ENCODE results near the gene GSTA3.
"Not testable (repeated sequence)": the region's sequence is repeated elsewhere in the genome, so short reads cannot be mapped to it uniquely, and the experiment has no call there.

Gene GSTA3

GRCh38 chr6:52861151-52861550 lies 48.3 kb downstream of the GSTA3 start:
- not testable (repeated sequence) for DNase-seq (ENCODE audit: low read depth in 2 of 2)

GRCh38 chr6:52858416-52858815 lies 51.1 kb downstream of the GSTA3 start:
- DNase-seq (ENCODE audit: low read depth in 2 of 2) = no peak

- DNase-seq (ENCODE audit: low read depth in 2 of 2) = not testable (repeated sequence)
Observed at GRCh38 chr6:52856137-52856536, 53.4 kb downstream of the GSTA3 start.

GRCh38 chr6:52849137-52849536 lies 60.4 kb downstream of the GSTA3 start:
- no peak for DNase-seq (ENCODE audit: low read depth in 2 of 2)
